GM18870 (cell line): ENCODE data around the gene OLFM1.
"Not testable (repeated sequence)": the region's sequence is repeated elsewhere in the genome, so short reads cannot be mapped to it uniquely, and the experiment has no call there.

ENCODE experiments used
- ATAC-seq: cut with Tn5 transposase; IDR thresholded peaks from one replicate; pipeline ENCODE4 v1.9.1; 2021; ENCODE audit warnings: moderate library complexity; ENCODE audit not compliant: unreplicated experiment

OLFM1 gene

DNA sequence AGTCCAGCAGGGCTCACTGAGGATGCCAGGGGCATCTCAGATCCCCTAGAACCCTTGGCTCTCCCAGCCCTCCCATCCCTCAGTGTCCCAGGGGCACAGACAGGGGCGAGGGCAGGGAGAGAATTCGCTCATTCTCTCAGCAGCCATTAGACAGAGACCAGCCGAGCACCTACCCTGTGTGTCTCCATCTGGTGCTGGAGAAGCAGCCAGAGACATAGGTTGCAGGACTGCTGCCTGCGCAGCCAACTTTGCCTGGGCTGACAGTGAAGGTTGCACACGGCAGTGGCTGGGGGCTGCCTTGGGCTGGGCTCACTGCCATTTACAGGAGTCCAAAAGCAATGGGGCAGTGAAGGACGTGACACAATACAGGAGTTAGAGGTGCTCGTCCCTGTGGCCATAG, 60.9 kb downstream of the OLFM1 start:
- no peak for ATAC-seq

DNA sequence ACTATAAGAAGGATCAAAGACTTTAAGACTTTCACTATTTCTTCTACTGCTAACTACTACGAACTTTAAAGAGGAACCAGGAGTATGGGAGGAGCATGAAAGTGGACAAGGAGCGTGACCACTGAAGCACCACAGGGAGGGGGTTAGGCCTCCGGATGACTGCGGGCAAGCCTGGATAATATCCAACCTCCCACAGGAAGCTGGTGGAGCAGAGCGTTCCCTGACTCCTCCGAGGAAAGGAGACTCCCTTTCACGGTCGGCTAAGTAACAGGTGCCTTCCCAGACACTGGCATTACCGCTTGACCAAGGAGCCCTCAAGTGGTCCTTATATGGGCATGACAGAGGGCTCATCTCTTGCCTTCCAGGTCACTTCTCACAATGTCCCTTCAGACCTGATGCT, 62.4 kb downstream of the OLFM1 start:
- not testable (repeated sequence) for ATAC-seq

DNA sequence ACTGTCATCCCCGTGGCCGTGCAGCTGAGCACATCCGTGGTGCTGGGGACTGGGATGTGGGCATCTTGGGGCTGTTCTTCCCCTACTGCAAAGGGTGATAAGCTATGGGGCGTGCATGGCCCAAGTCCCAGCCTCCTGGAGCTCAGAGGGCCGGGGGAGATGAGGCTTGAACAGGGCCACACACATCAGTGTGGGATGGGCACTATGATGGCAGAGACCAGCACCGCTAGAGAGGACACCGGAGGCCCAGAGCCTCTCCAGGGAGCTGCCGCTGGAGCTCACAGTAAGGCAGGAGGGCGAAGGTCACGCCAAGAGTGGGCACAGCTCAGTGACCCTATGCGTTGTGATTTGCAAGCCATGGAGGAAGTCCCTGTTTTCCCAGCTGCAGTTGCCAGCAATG, 63.5 kb downstream of the OLFM1 start:
- ATAC-seq: no peak

GRCh38 chr9:135151757-135152613, 64.5 kb downstream of the OLFM1 start:
- no peak for ATAC-seq

DNA sequence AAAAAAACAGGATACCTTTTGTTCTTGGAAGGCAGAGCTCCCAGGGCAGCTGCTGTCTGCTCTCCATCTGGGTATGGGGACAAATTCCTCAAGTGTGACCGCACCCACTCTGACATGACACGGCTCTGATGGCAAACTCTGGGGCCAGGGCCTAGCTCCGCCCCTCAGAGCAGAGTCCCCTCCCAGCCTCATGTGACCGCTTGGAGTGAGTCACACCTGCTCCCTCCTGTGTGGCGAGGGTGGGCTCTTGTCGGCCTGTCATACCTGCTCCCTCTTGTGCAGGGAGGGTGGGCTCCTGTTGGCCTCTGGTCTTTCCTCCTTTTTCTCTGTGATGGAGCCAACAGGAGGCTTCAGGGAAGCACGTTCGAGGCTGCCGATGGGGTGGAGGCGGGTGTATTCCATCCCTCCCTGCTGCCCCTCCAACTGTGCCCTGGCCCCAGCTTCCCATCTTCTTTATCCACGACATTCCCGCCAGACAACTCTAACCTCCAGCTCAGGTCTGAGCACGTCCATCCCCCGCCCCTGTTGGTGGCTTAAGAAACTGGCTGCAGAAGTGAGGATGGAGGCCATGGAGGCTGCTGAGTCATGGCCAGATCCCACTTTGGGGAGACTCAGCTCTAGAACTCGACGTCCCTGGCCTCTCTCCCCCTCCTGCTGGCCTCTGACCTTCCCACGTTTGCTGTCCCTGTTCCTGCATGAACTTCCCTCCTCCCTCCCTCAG, 65.3 kb downstream of the OLFM1 start:
- ATAC-seq: no peak

DNA sequence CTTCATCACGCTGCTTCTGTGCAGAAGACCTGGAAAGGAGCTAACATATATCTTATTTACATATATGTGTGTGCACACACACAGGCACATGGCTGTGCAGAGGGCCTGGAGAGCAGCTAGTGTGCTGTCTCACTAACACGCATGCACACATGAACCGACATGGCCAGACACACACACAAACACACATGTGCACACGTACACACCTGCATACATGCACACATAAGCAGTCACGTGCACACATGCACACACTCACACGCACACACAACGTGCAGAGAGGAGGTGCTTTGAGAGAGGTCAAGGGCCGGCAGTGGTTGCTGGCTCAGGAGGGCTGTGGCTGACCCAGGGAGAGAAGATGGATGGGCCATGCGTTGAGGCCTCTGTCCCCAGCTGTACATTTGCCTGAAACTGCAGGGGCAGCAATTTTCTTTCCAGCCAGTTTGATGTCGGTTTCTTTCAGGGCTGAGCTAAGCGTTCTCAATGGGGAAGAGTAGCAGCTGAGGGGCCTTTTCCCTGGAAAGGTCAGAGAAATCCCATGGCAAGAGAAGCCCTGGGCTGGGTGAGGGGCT, 66.7 kb downstream of the OLFM1 start:
- ATAC-seq: no peak

DNA sequence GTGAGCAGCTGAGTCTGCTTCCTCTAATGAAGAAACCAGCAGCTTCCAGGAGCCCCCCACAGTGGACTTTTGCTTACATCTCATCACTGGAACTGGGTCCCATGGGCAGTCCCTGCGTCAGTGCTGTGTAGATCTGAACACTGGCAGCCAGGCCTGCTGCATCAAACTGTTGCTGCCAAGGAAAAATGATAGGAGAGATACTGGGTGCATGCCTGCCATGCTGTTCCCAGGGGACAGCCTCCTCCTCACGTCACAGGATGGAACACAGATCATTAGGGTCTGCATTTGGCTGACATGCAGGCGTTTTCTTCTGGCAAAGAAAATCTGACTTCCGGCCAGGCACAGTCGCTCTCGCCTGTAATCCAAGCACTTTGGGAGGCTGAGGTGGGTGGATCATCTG, 67.9 kb downstream of the OLFM1 start:
- ATAC-seq: no peak

DNA sequence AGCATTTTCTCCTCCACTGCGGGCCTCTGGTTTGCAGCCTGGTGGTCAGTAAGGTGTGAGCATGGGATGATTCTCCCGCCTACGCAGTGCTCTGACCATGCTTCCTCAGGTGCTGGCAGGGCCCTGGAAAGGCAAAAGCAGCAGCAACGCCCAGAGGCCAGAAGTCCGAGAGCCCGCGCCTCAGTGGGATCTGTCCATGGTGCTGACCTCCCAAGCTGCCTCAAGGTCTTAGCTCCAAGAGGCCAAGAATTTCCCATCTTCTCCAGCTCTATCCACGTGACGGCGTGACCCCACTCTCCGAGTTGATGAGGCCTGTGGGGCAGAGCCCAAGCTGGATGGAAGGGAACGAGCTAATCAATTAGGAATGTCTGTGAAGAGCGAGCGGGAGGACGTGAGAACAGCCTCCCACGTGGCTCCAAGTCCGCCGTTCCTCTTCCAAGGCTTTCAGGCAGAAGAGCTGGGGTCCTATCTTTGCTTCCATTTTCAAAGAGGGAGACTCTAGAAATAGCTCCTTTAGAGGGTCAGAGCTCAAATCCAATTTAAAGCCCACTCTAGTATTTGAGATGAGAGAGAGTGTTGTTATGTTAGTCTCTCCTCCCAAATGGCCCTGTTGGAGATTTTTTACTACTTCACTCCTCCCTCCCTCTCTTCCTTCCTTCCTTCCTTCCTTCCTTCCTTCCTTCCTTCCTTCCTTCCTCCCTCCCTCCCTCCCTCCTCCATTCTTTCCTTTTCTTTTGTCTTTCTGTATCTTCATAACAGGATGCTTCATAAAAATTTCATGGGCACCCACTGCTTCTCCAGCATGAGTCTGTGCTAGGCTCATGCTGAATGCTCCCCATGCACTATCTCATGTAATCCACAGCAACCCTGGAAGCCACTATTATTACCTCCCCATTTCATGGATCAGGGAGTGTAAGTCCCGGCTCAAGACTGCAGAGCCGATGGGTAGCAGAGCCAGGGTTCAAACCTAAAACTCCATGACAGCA, 69.3 kb downstream of the OLFM1 start:
- ATAC-seq: no peak

DNA sequence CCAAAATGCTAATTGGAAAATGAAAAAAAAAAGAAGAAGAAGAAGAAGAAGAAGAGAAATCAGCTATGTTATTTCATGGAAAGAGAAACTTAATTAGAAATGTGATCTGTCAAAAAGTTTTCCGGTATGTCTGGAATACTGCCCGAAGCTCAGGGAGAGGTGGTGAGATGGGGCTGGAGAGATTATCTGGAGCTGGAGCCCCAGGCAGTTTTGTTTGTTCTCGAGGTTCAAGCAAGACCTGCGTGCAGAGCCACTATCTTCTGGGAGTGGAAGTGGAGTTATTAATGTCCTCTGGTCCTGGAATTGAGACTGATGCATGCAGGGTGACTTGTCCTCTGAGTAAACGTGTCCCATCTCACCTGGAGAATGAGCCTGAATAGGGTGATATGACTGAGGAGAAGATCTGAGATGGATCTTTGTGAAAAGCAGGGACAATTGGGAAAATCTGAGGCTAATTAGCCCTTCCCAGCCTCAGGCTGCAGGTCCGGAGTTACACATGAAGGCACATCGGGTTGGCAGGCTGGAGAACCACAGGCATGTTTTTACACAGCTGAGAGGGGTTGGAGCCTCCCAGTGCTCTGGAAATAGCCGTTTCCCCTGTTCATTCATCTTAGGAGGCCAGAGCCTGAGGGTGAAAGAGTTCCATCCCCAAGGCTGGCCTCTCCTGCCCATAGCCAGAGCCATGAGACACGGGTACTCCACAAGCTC, 70.5 kb downstream of the OLFM1 start:
- ATAC-seq: no peak

GRCh38 chr9:135158564-135158937, 71.1 kb downstream of the OLFM1 start:
- ATAC-seq: no peak

DNA sequence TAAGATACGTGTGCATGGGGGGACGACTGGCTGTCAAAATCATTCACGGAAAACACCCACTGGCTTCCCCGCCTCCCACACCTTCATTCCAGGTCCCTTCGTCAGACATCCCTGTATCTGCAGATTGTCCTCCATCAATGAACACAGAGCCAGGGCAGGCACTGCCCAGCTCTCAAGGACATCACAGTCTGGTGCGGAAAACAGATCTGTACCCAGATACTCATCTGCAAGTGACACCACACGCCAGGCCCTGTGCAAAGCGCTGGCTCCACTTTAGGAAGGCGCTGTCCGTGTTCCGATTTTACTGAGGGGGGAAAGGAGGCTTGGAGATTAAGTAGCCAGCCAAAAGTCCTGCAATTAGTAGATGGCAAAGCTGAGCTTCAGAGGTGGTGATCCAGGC, 72.3 kb downstream of the OLFM1 start:
- ATAC-seq: no peak

GRCh38 chr9:135160862-135161261, 73.4 kb downstream of the OLFM1 start:
- ATAC-seq: no peak

DNA sequence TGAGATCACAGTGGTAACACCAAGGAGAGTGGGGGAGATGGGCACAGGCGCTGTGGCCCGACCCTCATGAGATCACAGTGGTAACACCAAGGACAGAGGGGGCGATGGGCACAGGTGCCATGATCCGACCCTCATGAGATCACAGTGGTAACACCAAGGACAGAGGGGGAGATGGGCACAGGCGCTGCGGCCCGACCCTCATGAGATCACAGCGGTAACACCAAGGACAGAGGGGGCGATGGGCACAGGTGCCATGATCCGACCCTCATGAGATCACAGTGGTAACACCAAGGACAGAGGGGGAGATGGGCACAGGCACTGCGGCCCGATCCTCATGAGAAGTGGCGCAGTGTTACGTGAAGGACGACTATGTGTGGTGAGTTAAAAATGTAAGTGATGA, 75.1 kb downstream of the OLFM1 start:
- ATAC-seq: not testable (repeated sequence)

DNA sequence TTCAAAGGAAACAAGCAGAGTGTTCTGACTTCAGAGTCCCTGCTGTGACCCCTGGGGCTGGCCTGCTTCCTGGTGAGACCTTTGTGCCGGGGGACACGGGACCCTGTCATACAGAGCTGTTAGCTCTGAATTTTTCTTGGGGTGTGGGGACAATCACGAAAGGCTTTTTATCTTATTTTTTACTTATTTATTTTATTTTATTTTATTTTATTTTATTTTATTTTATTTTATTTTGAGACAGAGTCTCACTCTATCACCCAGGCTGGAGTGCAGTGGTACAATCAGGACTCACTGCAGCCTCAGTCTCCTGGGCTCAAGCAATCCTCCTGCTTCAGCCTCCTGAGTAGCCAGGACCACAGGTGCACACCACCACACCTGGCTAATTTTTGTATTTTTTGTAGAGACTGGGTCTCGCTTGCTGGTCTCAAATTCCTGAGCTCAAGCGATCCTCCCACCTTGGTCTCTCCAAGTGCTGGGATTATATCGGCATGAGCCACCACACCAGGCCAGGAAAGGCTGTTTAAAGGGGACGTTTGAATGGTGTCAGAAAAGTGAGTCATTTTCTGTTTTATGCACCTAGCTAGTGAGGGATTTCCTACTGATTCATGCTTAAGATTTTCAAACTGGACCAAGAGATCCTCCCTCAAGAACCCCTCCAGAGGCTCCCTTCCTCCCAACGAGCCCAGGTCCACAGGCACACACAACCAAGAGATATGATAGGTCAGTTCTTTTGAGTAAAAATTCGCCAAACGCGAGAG, 75.7 kb downstream of the OLFM1 start:
- no peak for ATAC-seq

DNA sequence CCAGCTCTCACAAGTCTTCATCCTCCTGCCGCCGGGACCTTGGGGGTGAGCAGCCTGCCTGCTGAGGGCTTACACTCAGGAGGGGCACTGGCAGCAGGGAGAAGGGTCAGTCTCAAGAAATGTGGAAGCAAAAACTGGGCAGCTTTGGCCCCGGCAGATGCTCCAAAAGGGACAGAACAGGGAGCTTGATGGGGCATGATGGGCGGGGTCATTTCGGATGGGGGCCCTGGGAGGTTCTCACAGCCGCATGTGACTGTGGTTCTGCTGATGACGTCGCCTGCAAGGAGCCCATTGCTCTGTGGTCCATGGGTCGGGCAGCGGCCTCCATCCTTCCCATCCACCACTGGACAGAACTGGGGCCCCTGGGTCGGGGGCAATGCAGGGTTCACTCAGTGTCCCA, 76.6 kb downstream of the OLFM1 start:
- ATAC-seq: no peak

DNA sequence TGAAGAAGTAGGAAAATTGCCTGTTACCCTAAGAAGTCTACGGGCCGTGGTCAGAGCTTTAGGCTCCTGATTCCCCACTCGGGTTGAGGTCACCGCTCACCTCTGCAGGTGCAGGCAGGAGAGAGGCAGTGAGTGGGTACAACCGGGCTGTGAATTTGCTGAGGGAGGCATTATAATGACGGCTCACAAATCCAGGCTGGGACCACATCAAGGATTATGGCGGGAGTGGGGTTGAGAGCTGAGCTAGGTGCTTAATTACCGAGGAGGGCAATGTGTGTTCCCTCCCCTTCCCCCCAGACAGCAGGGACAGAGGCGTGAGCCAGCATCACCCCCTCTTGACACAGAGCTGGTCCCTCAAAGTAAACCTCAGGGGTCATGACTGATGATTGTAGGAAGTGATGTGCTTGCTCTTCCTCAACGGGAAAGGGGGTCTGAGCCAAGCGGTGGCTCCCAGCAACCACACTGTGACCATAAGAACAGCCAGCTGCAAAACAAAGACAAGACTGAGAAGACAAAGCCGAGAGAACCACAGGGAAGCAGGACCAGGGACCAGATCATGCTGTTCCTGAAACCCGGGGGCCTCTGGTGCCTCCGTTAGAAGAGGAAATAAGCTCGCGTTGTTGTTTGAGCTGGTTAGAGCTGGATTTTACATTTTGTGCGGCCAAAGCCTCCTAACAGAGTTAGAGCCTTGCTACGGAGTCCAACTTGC, 77.7 kb downstream of the OLFM1 start:
- no peak for ATAC-seq

DNA sequence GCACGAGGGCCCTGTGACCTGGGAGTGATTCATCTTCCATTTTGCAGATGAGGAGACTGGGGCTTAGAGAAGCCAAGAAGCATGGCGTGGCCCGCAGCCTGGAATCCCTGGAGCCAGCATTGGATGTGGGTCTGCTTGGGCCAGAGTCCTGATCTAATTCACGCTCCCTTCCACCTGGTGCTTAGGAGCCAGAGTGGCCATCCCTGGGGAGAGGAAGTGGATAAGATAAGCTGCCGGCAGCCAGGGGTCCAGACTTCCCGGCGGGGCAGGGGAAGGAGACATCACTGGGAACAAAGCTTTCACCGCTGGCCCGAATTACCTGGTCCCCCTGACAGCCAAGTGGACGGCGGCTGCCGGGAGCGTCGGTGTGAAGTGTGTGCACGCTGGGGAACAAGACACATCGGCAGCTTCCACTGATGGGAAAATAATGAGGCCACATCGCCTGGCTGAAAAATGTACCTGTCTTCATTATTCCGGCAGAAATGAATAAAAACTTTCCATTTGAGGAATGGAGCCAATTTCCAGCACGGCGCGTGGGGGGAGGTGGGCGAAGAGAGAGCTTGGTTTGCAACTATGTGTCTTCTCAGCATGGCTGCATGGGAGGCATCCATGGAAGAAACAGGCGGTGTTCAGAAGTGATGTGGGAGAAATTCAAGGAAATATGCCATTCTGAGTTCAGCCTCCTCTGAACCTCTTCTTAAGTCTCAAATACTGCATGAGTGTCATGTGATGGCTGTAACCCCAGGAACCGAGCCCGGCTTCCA, 78.5 kb downstream of the OLFM1 start:
- ATAC-seq: no peak

- no peak for ATAC-seq
Observed at GRCh38 chr9:135166565-135166964, 79.1 kb downstream of the OLFM1 start.
